ENCODE measurements around the gene NR5A2. TPM values are rescaled to one million over a fixed set of nuclear protein-coding genes. Genes with fewer than 3 reads are reported as not detected.

NR5A2 gene
- polyA plus RNA-seq, 3 donors, result 2.1 to 20.8 (median 3.6) TPM

- H3K27ac ChIP-seq (ENCODE audit: low read depth, low read length), result no peak overlapping the region
- 88 to 95% (median 95%) methylated on average over 13 of the region's 13 CpGs for WGBS, 3 donors
Measured at GRCh38 chr1:200147094-200147493, 119.6 kb downstream of the NR5A2 start.

- whole genome bisulfite sequencing, 3 donors, result 98% methylated on average over 40 of the region's 40 CpGs
- H3K27ac ChIP-seq (ENCODE audit: low read depth, low read length), result no peak overlapping the region
Measured at GRCh38 chr1:200147742-200148141, 120.2 kb downstream of the NR5A2 start.

GRCh38 chr1:200150006-200150405, 122.5 kb downstream of the NR5A2 start:
- H3K27ac ChIP-seq (ENCODE audit: low read depth, low read length), result no peak overlapping the region

- WGBS, 3 donors, result 30 to 87% (median 76%) methylated on average over 4 of the region's 4 CpGs
- H3K27ac ChIP-seq (ENCODE audit: low read depth, low read length), result no peak overlapping the region
Measured at GRCh38 chr1:200150721-200151120, 123.2 kb downstream of the NR5A2 start.

- WGBS, 3 donors, result 47 to 54% (median 53%) methylated on average over 2 of the region's 2 CpGs
- H3K27ac ChIP-seq (ENCODE audit: low read depth, low read length), result no peak overlapping the region
Measured at GRCh38 chr1:200152336-200152735, 124.8 kb downstream of the NR5A2 start.

GRCh38 chr1:200153277-200154055, 126.0 kb downstream of the NR5A2 start:
- 42 to 71% (median 63%) methylated on average over 3 of the region's 3 CpGs for WGBS, 3 donors

GRCh38 chr1:200154069-200154767, 126.7 kb downstream of the NR5A2 start:
- H3K27ac ChIP-seq (ENCODE audit: low read depth, low read length), result no peak overlapping the region

More at GRCh38 chr1:200153277-200154055, 126.0 kb downstream of the NR5A2 start:
- H3K27ac ChIP-seq (ENCODE audit: low read depth, low read length), result no peak overlapping the region

- no peak overlapping the region for H3K27ac ChIP-seq (ENCODE audit: low read depth, low read length)
Measured at GRCh38 chr1:200157715-200158114, 130.2 kb downstream of the NR5A2 start.

- WGBS, 3 donors, result 91 to 95% (median 93%) methylated on average over 4 of the region's 4 CpGs
- no peak overlapping the region for H3K27ac ChIP-seq (ENCODE audit: low read depth, low read length)
Measured at GRCh38 chr1:200161801-200162200, 134.3 kb downstream of the NR5A2 start.

GRCh38 chr1:200162258-200162657, 134.7 kb downstream of the NR5A2 start:
- WGBS, 3 donors, result 76 to 87% (median 85%) methylated on average over 6 of the region's 6 CpGs
- no peak overlapping the region for H3K27ac ChIP-seq (ENCODE audit: low read depth, low read length)

GRCh38 chr1:200162877-200163276, 135.4 kb downstream of the NR5A2 start:
- H3K27ac ChIP-seq (ENCODE audit: low read depth, low read length), result no peak overlapping the region

GRCh38 chr1:200163911-200164310, 136.4 kb downstream of the NR5A2 start:
- WGBS, 3 donors, result 86 to 91% (median 88%) methylated on average over 3 of the region's 3 CpGs
- H3K27ac ChIP-seq (ENCODE audit: low read depth, low read length), result no peak overlapping the region

GRCh38 chr1:200165493-200166220, 138.1 kb downstream of the NR5A2 start:
- WGBS, 3 donors, result 67 to 81% (median 68%) methylated on average over 5 of the region's 5 CpGs
- no peak overlapping the region for H3K27ac ChIP-seq (ENCODE audit: low read depth, low read length)

- 49 to 78% (median 50%) methylated on average over 4 of the region's 4 CpGs for WGBS, 3 donors
- H3K27ac ChIP-seq (ENCODE audit: low read depth, low read length), result no peak overlapping the region
Measured at GRCh38 chr1:200166411-200166810, 138.9 kb downstream of the NR5A2 start.

- no peak overlapping the region for H3K27ac ChIP-seq (ENCODE audit: low read depth, low read length)
- 40 to 88% (median 83%) methylated on average over 7 of the region's 7 CpGs for WGBS, 3 donors
Measured at GRCh38 chr1:200168926-200169325, 141.4 kb downstream of the NR5A2 start.

GRCh38 chr1:200172311-200172710, 144.8 kb downstream of the NR5A2 start:
- H3K27ac ChIP-seq (ENCODE audit: low read depth, low read length), result no peak overlapping the region
- WGBS, 3 donors, result 51 to 81% (median 69%) methylated on average over 4 of the region's 4 CpGs

- no peak overlapping the region for H3K27ac ChIP-seq (ENCODE audit: low read depth, low read length)
- 52 to 83% (median 63%) methylated on average over 2 of the region's 2 CpGs for WGBS, 3 donors
Measured at GRCh38 chr1:200173097-200173618, 145.6 kb downstream of the NR5A2 start.

- no peak overlapping the region for H3K27ac ChIP-seq (ENCODE audit: low read depth, low read length)
- WGBS, 3 donors, result 89 to 90% (median 89%) methylated on average over 5 of the region's 5 CpGs
Measured at GRCh38 chr1:200174525-200175295, 147.2 kb downstream of the NR5A2 start.

Data from adipose tissue (tissue), 3 donors.